HUES48 (cell line): Measurements from ENCODE around the gene ARMC2.
A peak's percentile ranks its signal among the peaks of the same experiment; 100 is the strongest.

Experiments used
- H3K27ac ChIP-seq: one replicate; pipeline ENCODE4 v1.7.0; 2013; ENCODE audit warnings: low read depth, low read length, inconsistent platforms
- H3K27me3 ChIP-seq: 2 replicates; pipeline ENCODE4 v1.6.1; 2013; ENCODE audit warnings: mild to moderate bottlenecking, low read length; ENCODE audit not compliant: control insufficient read depth, insufficient read depth
- H3K36me3 ChIP-seq: 2 replicates; pipeline ENCODE4 v1.6.1; 2013; ENCODE audit warnings: low read length; ENCODE audit not compliant: control insufficient read depth, insufficient read depth
- H3K4me1 ChIP-seq: 2 replicates; pipeline ENCODE4 v1.6.1; 2013; ENCODE audit warnings: mild to moderate bottlenecking, low read length; ENCODE audit not compliant: control insufficient read depth, insufficient read depth
- H3K4me3 ChIP-seq: 2 replicates; pipeline ENCODE4 v1.5.1; 2013; ENCODE audit warnings: mild to moderate bottlenecking, low read depth, low read length
- H3K9ac ChIP-seq: 2 replicates; pipeline ENCODE4 v1.6.1; 2013; ENCODE audit warnings: mild to moderate bottlenecking, low read depth, low read length, moderate library complexity
- H3K9me3 ChIP-seq: 2 replicates; pipeline ENCODE4 v1.6.1; 2013; ENCODE audit warnings: low read length; ENCODE audit not compliant: control insufficient read depth, insufficient read depth

ARMC2 gene, protein sequence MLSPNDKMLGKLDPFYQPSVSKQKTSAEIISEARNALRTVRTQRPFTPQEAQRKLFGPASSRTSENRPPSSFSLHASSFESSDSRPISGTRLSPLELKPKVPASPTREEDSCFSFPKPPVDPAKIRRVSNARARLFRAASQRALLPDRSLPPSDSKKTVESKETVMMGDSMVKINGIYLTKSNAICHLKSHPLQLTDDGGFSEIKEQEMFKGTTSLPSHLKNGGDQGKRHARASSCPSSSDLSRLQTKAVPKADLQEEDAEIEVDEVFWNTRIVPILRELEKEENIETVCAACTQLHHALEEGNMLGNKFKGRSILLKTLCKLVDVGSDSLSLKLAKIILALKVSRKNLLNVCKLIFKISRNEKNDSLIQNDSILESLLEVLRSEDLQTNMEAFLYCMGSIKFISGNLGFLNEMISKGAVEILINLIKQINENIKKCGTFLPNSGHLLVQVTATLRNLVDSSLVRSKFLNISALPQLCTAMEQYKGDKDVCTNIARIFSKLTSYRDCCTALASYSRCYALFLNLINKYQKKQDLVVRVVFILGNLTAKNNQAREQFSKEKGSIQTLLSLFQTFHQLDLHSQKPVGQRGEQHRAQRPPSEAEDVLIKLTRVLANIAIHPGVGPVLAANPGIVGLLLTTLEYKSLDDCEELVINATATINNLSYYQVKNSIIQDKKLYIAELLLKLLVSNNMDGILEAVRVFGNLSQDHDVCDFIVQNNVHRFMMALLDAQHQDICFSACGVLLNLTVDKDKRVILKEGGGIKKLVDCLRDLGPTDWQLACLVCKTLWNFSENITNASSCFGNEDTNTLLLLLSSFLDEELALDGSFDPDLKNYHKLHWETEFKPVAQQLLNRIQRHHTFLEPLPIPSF

DNA sequence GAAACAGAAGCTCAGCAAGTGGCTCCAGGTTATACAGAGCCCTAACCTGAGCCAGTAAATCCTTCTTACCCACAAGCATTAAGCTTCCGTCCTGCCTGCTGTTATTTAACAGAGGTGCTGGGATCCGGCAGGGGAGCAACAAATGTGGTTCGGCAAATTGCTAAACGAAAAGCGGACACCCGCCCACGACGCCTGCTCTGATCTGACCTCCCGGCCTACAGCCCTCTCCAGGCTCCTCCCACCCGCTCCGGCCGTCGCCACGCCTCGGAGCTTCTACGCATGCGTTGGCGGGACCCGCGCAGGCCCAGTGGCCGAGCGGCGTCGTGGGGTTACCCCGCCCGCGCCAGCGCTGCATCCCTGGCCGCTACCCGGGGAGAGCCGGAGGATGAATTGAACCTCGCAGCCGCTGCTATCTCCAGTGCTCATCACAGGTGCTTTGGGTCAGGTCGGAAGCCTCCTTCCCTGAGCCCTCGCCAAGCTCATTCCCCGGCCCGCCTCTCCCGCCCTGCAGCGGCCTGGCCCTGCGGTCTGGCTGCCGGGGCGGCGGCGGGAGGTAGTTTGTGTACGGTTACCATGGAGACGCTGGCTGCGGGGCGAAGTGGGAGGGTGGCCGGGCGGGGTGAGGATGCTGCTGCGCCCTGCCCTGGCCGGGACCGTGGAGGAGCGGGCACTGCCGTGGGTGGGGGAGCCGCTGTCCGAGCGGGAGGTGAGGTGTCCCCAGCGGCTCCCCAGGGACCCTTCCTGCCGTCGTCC is at the start of gene ARMC2:
TSS of gene ARMC2 (plus strand) at position 307 of the 753 bp plus-strand sequence. CDS start 5,846 bp downstream, outside the sequence.
- H3K27me3 ChIP-seq: no peaks in the 10 kb centered on the region
- H3K9ac ChIP-seq: peak within 1 kb of the TSS; percentile 50; the same call in 1 of the 2 replicates
- H3K9me3 ChIP-seq: no peaks in the 10 kb centered on the region
- peak within 1 kb of the TSS; percentile 93 for H3K4me3 ChIP-seq
- H3K27ac ChIP-seq: peak within 1 kb of the TSS; percentile 63
- peaks cover 7% of the 10 kb centered on the region for H3K4me1 ChIP-seq
- H3K36me3 ChIP-seq: no peaks in the 10 kb centered on the region

DNA sequence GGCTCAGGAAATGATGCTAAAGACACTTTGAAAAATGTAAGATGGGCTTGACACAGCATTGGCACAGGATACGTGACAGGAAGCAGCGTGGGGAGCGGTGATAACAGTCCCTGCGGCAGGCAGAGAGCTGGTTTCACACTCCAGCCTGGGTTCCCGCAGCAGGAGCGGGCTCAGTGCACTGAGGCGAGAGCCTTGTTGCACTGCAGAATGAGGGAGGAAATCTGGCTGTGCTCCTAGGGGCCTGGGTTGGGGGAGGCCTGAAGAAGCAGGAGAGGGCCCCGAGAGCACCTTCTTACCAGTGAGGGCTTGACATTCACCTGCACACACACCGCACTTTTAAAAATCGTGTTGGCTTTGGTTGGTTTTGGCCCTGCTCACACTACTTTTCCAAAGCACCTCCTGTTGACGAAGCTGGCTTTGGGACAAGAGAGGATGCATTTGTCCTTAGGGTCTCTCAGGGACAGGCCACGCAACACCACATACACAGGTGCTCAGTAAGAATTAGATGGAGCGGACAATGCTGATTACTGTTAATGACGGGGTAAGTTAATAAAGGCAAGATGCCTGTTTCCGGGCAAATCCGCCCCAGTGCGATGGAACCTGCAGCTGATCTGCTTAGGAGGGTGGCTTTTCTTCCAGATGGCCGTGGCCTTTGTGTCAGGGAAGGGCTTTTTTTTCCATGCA is 49.4 kb upstream of the ARMC2 start:
- no peak overlapping the region for H3K4me3 ChIP-seq
- H3K27me3 ChIP-seq: no peaks in the 10 kb centered on the region; the same call in 1 of the 2 replicates
- H3K36me3 ChIP-seq: no peaks in the 10 kb centered on the region
- no peaks in the 10 kb centered on the region; the same call in 1 of the 2 replicates for H3K4me1 ChIP-seq
- no peak overlapping the region for H3K9ac ChIP-seq
- no peaks in the 10 kb centered on the region for H3K9me3 ChIP-seq
- no peak overlapping the region for H3K27ac ChIP-seq

DNA sequence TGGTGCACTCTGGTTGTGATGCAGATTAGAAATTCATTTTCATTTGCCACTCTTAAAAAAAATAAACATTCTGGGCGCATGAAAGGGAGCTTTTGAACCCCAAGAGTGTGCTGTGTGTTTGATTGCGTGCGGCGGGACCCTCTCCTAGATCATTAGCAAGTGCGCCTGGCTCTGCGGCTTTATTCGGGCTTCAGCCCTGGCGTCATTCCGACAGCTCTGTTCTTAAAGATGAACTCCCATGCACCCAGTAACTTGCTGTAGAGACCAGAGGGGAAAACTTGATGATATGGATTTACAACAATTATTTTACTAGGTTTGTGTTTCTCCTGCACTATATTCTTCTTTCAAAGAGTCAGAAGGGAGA is 48.9 kb upstream of the ARMC2 start:
- Histone ChIP-seq H3K4me3 (no peak overlapping the region), H3K27ac (no peak overlapping the region), H3K4me1 (no peaks in the 10 kb centered on the region; the same call in 1 of the 2 replicates), H3K27me3 (no peaks in the 10 kb centered on the region; the same call in 1 of the 2 replicates), H3K9ac (no peak overlapping the region), H3K9me3 (no peaks in the 10 kb centered on the region), H3K36me3 (no peaks in the 10 kb centered on the region)

DNA sequence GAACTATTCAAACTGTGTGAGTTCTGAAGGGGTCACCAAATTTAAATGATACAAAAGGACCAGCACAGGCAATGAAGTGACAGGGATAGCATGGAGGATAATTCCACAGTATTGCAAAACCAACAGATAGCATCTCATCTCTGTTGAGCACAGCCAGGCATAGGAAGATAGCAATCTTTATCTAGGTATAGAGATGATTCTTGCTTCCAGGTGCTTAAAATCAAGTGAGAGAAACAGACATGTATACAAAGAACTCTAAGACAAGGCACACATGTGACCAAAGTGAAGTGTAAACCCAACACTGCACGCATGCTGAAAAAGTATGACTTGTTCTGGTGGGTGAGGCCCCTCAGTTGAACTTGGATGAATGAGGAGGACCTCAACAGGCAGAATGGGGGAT is 48.4 kb upstream of the ARMC2 start:
- Histone ChIP-seq H3K27me3 (no peaks in the 10 kb centered on the region; the same call in 1 of the 2 replicates), H3K4me3 (no peak overlapping the region), H3K9ac (no peak overlapping the region), H3K36me3 (no peaks in the 10 kb centered on the region), H3K4me1 (no peaks in the 10 kb centered on the region; the same call in 1 of the 2 replicates), H3K9me3 (no peaks in the 10 kb centered on the region), H3K27ac (no peak overlapping the region)

DNA sequence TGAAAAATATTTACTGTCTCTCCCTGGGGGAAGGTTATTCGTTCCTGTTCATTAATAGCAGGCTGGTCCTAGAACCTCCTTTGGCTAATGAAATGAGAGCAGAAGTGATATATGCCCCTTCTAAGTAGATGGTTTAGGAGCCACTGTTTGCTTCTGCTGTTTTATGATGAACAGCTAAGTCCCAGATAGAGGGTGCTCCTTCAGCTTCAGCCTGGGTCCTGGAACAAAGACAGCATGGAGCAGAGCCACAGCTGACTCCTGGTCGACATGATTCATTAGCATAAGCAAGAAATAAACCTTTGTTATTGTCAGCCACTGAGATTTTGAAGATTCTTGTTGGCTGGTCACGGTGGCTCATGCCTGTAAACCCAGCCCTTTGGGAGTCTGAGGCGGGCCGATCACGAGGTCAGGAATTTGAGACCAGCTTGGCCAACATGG is 47.8 kb upstream of the ARMC2 start:
- Histone ChIP-seq H3K36me3 (no peaks in the 10 kb centered on the region), H3K4me3 (no peak overlapping the region), H3K27ac (no peak overlapping the region), H3K27me3 (no peaks in the 10 kb centered on the region), H3K9me3 (no peaks in the 10 kb centered on the region), H3K4me1 (no peaks in the 10 kb centered on the region; the same call in 1 of the 2 replicates), H3K9ac (no peak overlapping the region)

DNA sequence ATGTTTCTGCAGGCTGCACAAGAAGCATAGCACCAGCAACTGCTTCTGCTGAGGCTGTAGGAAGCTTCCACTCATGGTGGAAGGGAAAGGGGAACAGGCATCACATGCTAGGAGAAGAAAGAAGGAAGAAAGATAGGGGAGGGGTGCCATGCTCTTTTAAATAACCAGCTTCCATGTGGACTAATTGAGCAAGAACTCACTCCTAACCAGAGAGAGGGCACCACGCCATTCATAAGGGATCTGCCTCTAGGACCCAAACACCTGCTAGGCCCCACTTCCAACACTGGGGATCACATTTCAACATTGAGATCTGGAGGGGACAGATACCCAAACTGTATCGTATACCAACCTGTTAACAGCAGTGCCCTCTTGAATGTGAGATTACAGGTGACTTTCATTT is 46.9 kb upstream of the ARMC2 start:
- Histone ChIP-seq H3K27me3 (no peaks in the 10 kb centered on the region), H3K9me3 (no peaks in the 10 kb centered on the region), H3K4me3 (no peak overlapping the region), H3K4me1 (no peaks in the 10 kb centered on the region; the same call in 1 of the 2 replicates), H3K27ac (no peak overlapping the region), H3K9ac (no peak overlapping the region), H3K36me3 (no peaks in the 10 kb centered on the region)

DNA sequence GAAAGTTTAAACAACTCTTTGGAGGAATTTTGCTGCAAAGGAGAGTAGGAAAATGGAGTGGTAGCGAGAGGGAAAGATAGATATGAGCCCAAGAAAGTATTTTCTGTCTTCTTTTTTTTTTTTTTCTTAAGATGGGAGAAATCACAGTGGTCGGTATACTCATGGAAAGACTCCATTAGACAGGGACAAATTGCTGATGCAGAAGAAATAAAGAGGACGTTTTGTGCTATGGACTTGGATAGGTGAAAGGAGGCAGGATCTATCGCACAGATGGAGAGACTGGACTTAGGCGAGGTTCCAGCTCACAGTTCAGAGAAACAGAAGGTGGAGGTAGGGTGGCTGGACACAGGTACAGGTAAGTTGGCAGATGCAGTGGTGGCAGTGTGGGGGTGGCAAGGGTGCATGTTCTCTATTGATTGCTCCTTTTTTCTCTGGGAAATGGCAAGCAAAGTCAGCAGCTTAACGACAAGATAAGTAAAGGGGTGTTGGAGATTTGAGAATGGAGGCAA is 44.2 kb upstream of the ARMC2 start:
- Histone ChIP-seq H3K27me3 (no peaks in the 10 kb centered on the region), H3K4me1 (no peaks in the 10 kb centered on the region)

DNA sequence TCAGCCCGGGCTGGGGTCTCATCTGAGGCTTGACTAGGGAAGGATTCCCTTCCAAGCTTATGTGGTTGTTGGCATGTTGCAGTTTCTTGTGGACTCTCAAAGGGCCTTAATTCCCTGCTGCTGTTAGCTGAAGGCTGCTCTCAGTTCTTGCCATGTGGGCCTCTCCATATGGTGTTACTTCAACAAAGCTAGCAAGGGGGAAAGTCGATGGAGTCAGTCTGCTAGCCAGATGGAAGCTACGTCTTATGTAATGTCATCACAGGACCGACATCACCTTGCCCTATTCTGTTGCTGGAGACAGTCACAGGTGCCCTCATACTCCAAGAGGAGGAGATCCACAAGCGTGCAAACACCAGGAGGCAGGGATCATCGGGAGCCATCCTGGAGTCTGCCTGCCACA is 43.3 kb upstream of the ARMC2 start:
- no peak overlapping the region for H3K27ac ChIP-seq
- H3K9me3 ChIP-seq: no peaks in the 10 kb centered on the region
- H3K27me3 ChIP-seq: no peaks in the 10 kb centered on the region
- H3K9ac ChIP-seq: no peak overlapping the region
- no peak overlapping the region for H3K4me3 ChIP-seq
- no peaks in the 10 kb centered on the region for H3K36me3 ChIP-seq
- no peaks in the 10 kb centered on the region for H3K4me1 ChIP-seq

More for the DNA sequence above, 44.2 kb upstream of the ARMC2 start:
- Histone ChIP-seq H3K4me3 (no peak overlapping the region), H3K36me3 (no peaks in the 10 kb centered on the region), H3K9ac (no peak overlapping the region), H3K27ac (no peak overlapping the region), H3K9me3 (no peaks in the 10 kb centered on the region)

DNA sequence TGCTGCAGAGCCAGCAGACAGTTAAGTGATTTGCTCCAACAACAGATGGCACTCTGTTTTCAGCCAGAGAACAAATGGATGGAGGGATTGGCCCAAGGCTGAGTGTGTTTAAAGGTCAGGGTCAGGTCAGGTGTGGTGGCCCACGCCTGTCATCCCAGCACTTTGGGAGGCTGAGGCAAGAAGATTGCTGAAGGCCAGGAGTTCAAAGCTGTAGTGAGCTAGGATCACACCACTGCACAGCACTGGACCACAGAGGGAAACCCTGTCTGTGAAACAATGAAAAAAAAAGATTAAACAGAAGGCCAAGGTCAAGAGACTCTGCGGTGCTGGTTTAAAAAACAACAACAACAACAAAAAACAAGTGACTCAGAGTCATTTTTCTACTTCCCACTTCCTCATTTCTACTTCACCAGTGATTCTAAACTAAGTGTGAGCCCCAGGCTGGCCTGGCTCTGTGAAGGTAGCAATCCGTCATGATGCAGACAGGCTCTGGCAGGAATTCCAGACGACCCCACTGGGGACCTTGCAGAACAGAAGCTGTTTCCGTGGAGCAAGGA is 42.5 kb upstream of the ARMC2 start:
- Histone ChIP-seq H3K4me3 (no peak overlapping the region), H3K4me1 (no peaks in the 10 kb centered on the region), H3K27me3 (no peaks in the 10 kb centered on the region), H3K27ac (no peak overlapping the region), H3K9ac (no peak overlapping the region), H3K36me3 (no peaks in the 10 kb centered on the region), H3K9me3 (no peaks in the 10 kb centered on the region)

DNA sequence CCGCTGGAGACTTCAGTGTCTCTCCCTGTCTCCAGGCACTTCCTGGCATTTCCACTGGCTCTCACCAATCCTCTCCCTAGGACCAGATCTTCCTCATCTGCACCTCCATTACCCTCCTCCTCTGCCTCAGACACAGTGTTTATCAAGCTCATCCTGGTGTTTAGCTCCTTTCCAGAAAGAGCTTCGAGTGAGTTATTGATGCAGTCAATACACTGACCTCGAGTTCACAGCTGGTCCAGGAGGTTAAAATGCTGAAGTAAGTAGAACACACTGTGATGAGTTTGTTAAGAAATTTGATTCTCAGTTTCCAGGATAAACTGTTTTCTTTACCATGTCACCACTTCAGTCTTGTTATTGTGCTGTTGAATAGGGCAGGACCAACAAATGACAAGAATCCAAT is 42.1 kb upstream of the ARMC2 start:
- Histone ChIP-seq H3K9ac (no peak overlapping the region), H3K4me1 (no peaks in the 10 kb centered on the region), H3K36me3 (no peaks in the 10 kb centered on the region), H3K27ac (no peak overlapping the region), H3K27me3 (no peaks in the 10 kb centered on the region), H3K4me3 (no peak overlapping the region), H3K9me3 (no peaks in the 10 kb centered on the region)
